ENCODE measurements around the gene SLC35F3.
"Not testable (repeated sequence)": the region's sequence is repeated elsewhere in the genome, so short reads cannot be mapped to it uniquely, and the experiment has no call there.

SLC35F3 gene

GRCh38 chr1:234226113-234226818 is 321.8 kb downstream of the SLC35F3 start:
- no peak for DNase-seq (ENCODE audit: low spot score)

- DNase-seq (ENCODE audit: low spot score) = no peak
Measured at GRCh38 chr1:234226819-234227165, 322.3 kb downstream of the SLC35F3 start.

DNA sequence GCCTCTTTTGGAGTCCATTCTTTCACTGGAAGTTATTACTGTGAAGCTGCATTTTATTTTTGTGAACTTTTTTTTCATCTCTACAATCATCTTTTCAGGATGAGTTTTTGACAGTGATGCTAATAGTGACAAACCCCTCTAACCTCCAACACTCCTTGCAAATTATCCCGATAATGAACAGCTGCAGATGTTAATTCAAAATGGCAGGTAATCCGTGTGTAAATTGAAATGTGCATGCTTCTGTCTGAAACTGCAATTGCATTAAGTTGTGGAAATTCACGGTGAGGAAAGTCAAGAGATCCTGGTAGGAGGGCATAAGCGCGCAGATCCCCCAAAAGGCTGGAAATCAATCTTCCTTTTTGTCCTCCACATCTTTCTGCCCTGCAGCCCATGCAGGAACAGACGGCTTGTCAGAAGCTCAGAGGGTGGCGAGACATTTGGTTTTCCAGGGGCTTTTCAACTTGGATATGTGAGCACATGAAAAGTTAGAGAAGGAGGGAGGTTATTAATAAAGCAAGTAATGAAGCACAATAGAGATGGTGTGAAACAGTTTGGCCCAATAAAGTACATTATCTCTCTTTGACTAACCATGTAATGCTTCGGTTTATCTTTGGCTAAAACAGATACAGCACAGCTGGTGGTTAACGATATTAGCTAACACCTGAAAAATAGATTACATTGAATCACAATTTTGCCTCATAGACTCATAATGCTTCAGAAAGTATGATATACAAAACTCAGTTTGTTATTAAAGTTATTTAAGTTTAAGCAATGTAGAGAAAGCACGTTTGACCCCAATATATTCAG is 325.3 kb downstream of the SLC35F3 start:
- no peak for DNase-seq (ENCODE audit: low spot score)

DNA sequence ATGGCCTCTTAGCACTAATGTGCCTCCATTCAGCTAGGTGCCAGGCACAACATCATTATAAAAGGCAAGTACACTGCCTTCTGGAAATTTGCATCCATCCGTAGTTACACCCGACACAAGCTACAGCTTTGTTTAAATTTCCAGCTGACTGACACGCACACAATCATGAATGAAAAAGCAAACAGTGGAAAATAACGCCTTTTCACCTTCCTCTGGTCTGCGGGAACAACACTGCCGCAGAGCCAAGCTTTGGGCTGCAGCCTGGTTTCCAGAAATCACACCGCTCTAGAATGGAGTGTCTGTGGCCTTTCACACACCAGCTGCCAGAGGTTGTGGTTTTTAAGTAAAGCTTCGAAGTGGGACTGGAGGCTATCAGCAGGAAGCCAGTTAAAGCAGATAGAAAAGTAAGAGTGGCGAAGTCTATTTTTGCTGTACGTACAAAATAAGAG is 326.0 kb downstream of the SLC35F3 start:
- DNase-seq (ENCODE audit: low spot score) = no peak

- no peak for DNase-seq (ENCODE audit: low spot score)
Measured at GRCh38 chr1:234231061-234231892, 326.8 kb downstream of the SLC35F3 start.

- DNase-seq (ENCODE audit: low spot score) = no peak
Measured at GRCh38 chr1:234231893-234232276, 327.4 kb downstream of the SLC35F3 start.

DNA sequence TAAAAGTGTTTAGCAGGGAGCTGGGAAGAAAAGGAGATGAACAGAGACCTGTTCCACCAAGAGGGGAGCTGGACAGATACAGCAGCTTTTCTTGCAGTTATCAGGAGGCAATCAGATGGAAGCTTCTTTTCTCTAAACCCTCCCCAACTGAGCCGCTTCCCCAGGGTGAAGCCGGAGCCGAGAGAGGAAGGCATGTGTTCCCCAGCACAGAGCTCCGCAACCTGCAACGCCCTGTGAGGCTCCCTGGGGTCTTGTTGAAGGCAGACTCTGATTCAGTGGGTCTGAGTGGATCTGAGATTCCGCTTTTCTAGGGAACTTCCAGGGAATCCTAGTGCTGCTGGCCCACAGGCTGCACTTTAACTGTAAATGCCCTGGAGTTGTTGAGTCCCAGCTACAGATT is 329.7 kb downstream of the SLC35F3 start:
- DNase-seq (ENCODE audit: low spot score) = no peak

DNA sequence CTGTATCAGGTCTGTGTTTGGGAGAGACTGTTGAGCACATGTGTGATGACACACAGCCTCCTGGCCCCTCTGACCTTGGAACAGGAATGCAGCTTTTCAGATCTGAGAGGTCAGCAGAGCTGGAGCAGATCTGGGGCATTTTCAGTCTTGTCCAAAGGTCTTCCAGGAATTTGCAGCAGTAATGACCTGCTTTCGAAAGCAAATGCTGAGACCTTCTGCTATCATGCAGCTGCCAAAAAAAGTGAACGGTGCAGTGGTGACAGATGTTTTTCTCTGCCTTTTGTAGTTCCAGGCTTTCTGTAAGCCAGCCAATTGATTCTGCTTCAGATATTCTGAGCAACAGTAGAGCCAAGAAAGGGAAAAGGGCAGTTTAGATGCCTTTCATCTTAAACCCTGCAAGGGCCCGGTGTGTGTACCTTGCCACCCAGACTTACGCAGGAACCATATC is 331.0 kb downstream of the SLC35F3 start:
- no peak for DNase-seq (ENCODE audit: low spot score)

DNA sequence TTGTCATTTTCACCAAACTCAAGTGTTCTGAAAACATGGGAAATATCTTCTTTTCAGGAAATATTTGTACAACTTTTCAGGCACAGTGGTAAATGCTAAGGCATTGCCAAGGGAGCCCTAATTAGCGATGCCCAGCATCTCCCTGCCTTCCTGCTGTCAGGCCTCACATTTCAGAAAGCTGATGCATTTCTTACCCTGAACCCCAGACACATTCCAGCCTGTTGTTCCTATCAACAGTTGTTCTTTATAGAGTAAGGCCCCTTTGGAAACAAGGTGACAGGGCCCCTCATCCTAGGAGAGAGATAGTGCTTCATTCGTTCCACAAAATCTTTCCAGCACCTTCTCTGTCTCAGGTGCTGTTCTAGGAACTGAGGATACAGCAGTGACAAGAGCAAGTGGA is 332.9 kb downstream of the SLC35F3 start:
- DNase-seq (ENCODE audit: low spot score) = no peak

DNA sequence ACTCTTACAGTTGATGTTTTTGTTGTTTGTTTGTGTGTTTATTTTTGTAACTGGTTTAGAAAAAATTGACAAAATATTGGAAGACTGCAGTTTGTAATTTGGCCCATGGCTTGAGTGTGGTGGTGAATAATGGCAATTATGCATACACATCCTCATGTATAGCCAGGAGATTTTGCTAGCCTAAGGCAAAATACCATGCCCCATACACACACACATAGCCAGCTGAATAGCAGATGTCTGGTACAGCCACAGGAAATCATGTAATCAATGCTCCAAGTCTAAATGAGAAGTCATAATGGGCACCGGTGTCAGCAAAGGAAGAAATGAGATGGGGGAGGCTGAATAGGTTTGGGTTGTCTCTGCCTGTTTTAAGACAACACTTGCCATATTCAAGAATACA is 333.6 kb downstream of the SLC35F3 start:
- DNase-seq (ENCODE audit: low spot score) = no peak

DNA sequence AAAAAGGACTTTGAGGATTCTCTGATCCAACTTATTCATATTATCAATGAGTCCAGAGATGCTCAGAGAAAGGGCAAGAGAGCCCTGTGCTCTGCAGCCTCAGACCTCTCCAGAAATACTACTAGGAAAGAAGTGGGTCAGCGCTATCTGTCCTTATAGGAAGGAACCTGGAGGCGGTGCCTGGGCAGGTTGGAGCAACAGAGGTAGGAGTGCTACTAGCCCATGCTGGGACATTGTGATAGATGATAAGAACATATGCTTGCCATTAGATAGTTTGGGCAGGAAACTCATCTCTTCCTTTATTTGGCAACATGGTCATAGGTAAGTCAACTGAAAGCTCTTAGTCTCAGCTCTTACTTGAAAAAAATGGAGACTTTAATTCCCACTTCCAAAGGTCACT is 335.0 kb downstream of the SLC35F3 start:
- no peak for DNase-seq (ENCODE audit: low spot score)

DNA sequence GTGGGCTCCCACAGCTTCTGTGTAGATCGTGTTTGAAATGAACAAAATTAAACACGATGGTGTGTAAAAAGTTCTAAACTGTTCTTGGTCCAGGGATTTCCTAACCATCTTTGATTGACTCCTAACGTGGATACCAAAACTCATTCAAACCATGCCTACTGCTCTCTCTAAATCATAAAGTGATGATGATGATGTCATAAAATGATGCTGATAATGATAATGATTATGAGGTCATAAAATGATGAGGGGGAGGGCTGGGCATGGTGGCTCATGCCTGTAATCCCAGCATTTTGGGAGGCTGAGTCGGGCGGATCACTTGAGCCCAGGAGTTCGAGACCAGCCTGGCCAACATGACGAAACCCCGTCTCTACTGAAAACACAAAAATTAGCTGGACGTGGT is 335.5 kb downstream of the SLC35F3 start:
- DNase-seq (ENCODE audit: low spot score) = no peak

- no peak for DNase-seq (ENCODE audit: low spot score)
Measured at GRCh38 chr1:234240680-234241079, 336.2 kb downstream of the SLC35F3 start.

- no peak for DNase-seq (ENCODE audit: low spot score)
Measured at GRCh38 chr1:234241941-234242490, 337.5 kb downstream of the SLC35F3 start.

GRCh38 chr1:234243521-234244260 is 339.2 kb downstream of the SLC35F3 start:
- DNase-seq (ENCODE audit: low spot score) = no peak

DNA sequence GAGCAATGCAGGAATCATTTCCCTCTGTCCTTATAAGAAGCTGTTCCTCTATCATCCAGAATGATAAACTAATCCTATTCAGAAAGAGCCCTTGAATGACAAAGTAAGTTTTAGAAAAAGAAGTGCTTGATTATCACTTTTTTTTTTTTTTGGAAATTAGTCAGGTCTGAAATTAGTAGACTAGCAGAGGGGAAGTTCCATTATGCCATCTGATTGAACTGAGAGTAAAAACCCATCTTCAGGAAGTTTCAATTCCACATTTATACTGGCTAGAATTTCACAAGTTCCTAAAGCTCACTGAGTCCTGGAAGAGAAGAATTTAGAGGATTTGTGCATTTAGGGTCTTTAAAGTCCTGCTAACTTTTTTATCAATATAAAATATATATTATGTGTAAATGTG is 340.0 kb downstream of the SLC35F3 start:
- DNase-seq (ENCODE audit: low spot score) = no peak

- DNase-seq (ENCODE audit: low spot score) = no peak
Measured at GRCh38 chr1:234246638-234247116, 342.2 kb downstream of the SLC35F3 start.

GRCh38 chr1:234247746-234248145 is 343.3 kb downstream of the SLC35F3 start:
- DNase-seq (ENCODE audit: low spot score) = not testable (repeated sequence)

- no peak for DNase-seq (ENCODE audit: low spot score)
Measured at GRCh38 chr1:234250747-234251146, 346.3 kb downstream of the SLC35F3 start.

- no peak for DNase-seq (ENCODE audit: low spot score)
Measured at GRCh38 chr1:234253732-234254131, 349.3 kb downstream of the SLC35F3 start.

- DNase-seq (ENCODE audit: low spot score) = no peak
Measured at GRCh38 chr1:234256359-234256758, 351.9 kb downstream of the SLC35F3 start.

Measured in hematopoietic multipotent progenitor cell treated with erythropoietin and hydrocortisone succinate and interleukin-3 and kit ligand, for 15 days (in vitro differentiated cells).